ENCODE results near the gene ALOX15.
A peak's percentile ranks its signal among the peaks of the same experiment; 100 is the strongest.
"Not testable (repeated sequence)": the region's sequence is repeated elsewhere in the genome, so short reads cannot be mapped to it uniquely, and the experiment has no call there.

ALOX15 gene

GRCh38 chr17:4607773-4608187 lies 33.7 kb downstream of the ALOX15 start:
- DNase-seq (ENCODE audit: low read depth): peak; percentile 63
- TF ChIP-seq CTCF (conservative IDR thresholded peaks at IDR 0.05; ENCODE audit: control insufficient read depth, insufficient read depth, low read depth, low read length): no peak
- H3K4me3 ChIP-seq (ENCODE audit: control insufficient read depth, low read depth, low read length): no peak overlapping the region

- no peak overlapping the region for H3K4me3 ChIP-seq (ENCODE audit: control insufficient read depth, low read depth, low read length)
- DNase-seq (ENCODE audit: low read depth): no peak
- TF ChIP-seq CTCF (conservative IDR thresholded peaks at IDR 0.05; ENCODE audit: control insufficient read depth, insufficient read depth, low read depth, low read length): no peak
These were observed 34.2 kb downstream of the ALOX15 start for GRCh38 chr17:4607261-4607741.

- no peak for TF ChIP-seq CTCF (conservative IDR thresholded peaks at IDR 0.05; ENCODE audit: control insufficient read depth, insufficient read depth, low read depth, low read length)
- no peak overlapping the region for H3K4me3 ChIP-seq (ENCODE audit: control insufficient read depth, low read depth, low read length)
- DNase-seq (ENCODE audit: low read depth): peak; percentile 72
These were observed 35.7 kb downstream of the ALOX15 start for GRCh38 chr17:4605826-4606225.

- not testable (repeated sequence) for DNase-seq (ENCODE audit: low read depth); H3K4me3 ChIP-seq (ENCODE audit: control insufficient read depth, low read depth, low read length)
These were observed 36.7 kb downstream of the ALOX15 start for GRCh38 chr17:4604736-4605135.

- DNase-seq (ENCODE audit: low read depth): peak; percentile 65
- H3K4me3 ChIP-seq (ENCODE audit: control insufficient read depth, low read depth, low read length): no peak overlapping the region
- no peak for TF ChIP-seq CTCF (conservative IDR thresholded peaks at IDR 0.05; ENCODE audit: control insufficient read depth, insufficient read depth, low read depth, low read length)
These were observed 37.3 kb downstream of the ALOX15 start for GRCh38 chr17:4604111-4604644.

GRCh38 chr17:4602041-4602440 lies 39.4 kb downstream of the ALOX15 start:
- DNase-seq (ENCODE audit: low read depth): no peak
- no peak for TF ChIP-seq CTCF (conservative IDR thresholded peaks at IDR 0.05; ENCODE audit: control insufficient read depth, insufficient read depth, low read depth, low read length)
- no peak overlapping the region for H3K4me3 ChIP-seq (ENCODE audit: control insufficient read depth, low read depth, low read length)

- no peak for DNase-seq (ENCODE audit: low read depth)
- no peak for TF ChIP-seq CTCF (conservative IDR thresholded peaks at IDR 0.05; ENCODE audit: control insufficient read depth, insufficient read depth, low read depth, low read length)
- no peak overlapping the region for H3K4me3 ChIP-seq (ENCODE audit: control insufficient read depth, low read depth, low read length)
These were observed 40.2 kb downstream of the ALOX15 start for GRCh38 chr17:4601326-4601725.

Data from fibroblast of mammary gland (primary cell).